HG03064 (cell line): ENCODE results near the gene RAPGEFL1.
"Not testable (repeated sequence)": the region's sequence is repeated elsewhere in the genome, so short reads cannot be mapped to it uniquely, and the experiment has no call there.

Experiments used
- ATAC-seq: cut with Tn5 transposase; IDR thresholded peaks from one replicate; pipeline ENCODE4 v1.9.1; 2021; ENCODE audit warnings: low read depth; ENCODE audit not compliant: unreplicated experiment

The RAPGEFL1 gene

DNA sequence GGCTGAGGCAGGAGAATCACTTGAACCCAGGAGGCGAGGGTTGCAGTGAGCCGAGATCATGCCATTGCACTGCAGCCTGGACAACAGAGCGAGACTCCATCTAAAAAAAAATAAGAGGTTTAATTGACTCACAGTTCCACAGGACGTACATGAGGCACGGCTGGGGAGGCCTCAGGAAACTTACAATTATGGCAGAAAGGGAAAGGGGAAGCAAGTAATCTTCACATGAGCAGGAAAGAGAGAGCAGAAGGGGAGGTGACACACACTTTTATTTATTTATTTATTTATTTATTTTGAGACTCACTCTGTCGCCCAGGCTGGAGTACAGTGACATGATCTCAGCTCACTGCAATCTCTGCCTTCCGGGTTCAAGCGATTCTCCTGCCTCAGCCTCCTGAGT, 28.9 kb downstream of the RAPGEFL1 start:
- not testable (repeated sequence) for ATAC-seq

DNA sequence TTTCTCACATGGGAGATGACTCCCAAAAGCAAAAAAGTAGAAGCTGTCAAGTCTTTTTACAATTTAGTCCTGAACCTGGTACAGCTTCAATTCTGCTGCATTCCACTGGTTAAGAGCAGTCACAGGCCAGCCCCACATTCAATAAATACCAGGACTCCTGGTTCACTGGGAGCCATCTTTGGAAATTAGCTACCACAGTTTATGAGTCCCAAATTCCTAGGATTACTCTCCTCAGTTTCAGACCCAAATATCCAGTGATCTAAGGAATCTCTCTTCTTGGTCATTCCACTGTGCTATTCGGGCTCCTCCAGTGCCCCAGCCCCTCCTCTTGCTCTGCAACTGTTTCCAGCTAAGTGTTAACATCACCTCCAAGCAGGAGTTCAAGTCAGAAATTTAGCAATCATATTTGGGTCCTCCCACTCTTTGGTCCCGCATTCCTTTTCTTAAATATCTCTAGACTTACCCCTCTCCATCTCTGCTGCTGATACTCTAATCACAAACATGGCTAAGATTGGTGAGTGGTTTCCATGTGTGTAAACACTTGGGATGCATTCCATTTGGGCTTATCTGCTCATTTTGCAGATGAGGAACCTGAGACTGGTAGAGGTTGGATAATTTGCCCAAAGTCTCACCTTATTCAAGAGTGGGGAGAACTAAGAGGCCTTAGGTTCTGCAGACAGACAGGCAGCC, 32.3 kb downstream of the RAPGEFL1 start:
- no peak for ATAC-seq

DNA sequence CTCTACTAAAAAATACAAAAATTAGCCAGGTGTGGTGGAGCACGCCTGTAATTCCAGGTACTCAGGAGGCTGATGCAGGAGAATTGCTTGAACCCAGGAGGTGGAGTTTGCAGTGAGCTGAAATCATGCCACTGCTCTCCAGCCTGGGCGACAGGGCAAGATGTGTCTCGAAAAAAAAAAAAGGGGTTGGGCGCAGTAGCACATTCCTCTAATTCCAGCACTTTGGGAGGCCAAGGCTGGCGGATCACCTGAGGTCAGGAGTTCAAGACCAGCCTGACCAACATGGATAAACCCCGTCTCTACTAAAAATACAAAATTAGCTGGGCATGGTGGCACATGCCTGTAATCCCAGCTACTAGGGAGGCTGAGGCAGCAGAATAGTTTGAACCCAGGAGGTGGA, 36.6 kb downstream of the RAPGEFL1 start:
- not testable (repeated sequence) for ATAC-seq

DNA sequence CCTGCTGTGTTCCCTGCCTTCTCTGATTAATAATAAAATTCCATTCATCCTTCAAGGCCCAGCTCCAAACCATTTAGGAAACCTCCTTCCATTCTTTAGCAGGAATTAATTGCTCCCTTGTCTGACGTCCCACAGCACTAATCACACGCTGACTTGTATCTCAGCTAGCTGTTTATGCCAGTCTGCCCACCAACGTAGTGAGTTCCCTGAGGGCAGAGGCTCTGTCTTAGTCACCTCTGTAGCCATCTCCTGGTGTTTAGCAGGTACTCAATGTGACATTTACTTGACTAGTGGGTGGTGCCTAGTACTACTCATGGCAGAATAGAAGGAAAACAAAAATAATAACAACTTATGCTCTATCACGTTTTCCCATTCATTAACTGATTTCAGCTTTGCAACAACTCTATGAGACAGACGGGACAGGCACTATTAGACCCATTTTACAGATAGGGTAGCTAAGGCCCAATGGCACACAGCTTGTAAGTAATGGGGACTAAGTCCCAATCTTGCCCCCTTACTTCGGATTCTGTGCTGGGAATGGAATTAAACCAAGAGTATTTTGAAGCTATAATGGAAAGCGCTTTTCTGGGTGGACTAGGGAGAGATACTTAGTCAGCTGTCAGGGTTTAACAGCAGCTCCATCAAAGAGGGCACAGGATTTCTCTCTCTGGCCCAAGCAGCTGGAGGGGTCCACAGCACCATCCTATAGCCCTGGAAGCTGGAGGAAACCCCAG, 40.9 kb downstream of the RAPGEFL1 start:
- ATAC-seq, result no peak

DNA sequence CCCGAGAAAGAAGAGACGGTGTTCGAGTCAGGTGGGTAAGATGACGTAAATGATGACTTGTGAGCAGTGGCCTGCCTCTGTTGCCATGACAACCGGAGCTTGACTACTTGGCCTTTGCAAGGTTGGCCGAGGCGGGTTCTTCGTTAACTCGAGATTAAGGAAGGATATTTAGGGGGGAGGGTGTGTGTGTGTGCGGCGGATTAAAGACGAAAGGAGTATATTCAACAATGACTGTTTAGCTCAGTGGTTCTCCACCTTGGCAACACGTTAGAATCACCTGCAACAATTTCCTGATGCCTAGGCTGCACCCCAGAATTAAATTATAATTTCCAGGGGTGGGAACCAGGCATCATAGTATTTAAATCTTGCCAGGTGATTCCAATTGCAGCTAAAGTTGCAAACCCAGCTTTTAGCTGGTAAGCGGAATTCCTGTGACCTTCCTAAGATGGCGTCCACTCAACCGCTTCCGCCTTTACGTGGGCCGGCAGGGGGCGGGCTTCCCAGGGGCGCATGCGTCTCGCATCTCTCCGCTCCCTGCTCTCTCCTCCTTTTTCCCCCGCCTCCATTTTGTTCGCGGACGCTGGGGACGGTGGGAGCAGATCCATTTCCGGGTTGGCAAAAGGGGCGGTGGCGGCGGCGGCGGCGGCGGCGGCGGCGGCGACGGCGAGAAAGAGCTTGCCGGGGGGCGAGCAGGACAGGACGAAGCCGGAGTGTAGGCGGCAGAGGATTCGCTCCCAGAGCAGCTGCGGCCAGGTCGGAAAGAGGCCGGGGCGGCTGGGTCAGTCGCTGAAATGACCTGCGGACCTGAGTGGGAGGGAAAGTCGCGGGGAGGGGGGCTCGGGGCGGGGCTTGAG, 41.7 kb downstream of the RAPGEFL1 start, which contains the start of gene WIPF2:
TSS of gene WIPF2 (plus strand) at position 565 of the 854 bp plus-strand sequence. CDS start 37,156 bp downstream, outside the sequence.
- ATAC-seq, result peak; percentile 82

DNA sequence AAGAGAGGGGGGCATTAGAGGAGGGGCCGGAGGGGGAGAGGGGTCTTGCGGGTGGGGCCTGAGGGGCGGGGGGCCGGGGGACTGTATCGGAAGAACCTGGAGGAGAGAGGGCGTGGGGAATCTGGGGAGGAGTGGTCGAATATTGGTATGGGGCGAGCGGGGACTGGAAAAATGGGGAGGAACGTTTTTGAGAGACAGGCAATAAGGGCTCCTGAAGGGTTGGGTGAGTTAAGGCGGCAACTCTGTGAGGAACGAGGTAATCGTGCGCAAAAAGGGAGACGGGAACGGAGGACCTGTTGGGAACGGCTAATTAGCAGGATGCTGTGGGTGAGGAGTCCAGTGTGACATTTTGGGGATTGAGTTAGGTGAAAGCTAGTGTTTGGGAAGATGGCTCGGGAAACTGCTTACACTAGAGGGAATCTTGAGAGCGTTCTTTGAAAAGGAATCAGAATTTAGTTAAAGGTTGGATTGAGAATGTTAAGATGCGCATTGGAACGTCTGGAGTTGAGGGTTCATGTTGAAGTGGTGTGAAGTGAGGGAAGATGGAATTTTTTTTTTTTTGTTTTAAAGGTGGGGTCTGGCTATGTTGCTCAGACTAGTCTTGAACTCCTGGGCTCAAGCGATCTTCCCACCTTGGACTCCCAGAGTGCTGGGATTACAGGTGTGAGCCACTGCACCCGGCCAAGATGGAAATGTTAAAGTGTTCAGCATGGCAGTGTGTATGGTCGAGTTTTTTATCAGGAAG, 42.5 kb downstream of the RAPGEFL1 start:
- ATAC-seq, result no peak

DNA sequence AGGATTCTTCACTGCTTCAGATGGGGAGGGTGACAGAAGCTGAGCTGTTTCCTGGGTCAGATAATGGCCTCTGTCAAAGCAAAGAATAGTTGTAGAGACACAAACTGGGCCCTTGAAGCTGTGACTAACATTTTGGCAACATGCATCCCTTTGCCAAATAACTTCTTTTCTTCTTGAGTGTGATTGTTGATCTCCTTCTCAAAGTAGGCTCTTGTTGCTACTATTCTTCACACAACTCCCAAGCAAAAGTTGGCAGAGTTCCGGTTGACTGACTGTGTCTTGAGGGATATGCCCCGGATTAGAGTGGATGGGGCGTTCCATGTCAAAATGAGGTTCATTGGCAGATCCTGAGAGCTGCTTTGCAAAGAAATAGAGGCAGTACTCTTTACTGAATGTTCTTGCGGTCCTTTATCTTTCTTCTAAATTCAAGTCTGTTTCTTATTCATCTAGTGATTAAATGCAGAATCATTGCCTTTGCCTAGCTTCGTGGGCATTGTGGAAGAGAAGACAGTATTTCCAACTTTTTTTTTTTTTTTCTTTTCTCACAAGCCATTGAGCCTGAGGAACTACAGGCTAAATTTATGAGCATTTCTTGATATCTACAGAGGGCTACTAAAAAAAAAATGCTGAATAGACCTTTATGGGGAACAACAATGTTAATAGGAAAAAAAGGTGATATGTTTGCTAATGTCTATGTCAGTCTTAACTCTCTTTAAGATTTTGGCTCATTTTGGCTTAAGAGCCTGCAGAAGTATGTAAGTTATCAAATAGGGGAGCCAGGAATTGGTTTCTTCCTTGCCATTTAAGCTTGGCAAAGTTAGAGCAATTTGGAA, 47.7 kb downstream of the RAPGEFL1 start:
- no peak for ATAC-seq

DNA sequence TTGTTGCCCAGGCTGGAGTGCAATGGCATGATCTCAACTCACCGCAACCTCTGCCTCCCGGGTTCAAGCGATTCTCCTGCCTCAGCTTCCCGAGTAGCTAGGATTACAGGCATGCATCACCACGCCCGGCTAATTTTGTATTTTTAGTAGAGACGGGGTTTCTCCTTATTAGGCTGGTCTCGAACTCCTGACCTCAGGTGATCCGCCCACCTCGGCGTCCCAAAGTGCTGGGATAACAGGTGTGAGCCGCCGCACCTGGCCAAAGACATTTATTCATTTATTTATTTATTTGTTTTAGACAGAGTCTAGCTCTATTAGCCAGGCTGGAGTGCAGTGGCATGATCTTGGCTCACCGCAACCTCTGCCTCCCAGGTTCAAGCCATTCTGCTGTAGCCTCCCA, 51.9 kb downstream of the RAPGEFL1 start:
- ATAC-seq, result not testable (repeated sequence)

DNA sequence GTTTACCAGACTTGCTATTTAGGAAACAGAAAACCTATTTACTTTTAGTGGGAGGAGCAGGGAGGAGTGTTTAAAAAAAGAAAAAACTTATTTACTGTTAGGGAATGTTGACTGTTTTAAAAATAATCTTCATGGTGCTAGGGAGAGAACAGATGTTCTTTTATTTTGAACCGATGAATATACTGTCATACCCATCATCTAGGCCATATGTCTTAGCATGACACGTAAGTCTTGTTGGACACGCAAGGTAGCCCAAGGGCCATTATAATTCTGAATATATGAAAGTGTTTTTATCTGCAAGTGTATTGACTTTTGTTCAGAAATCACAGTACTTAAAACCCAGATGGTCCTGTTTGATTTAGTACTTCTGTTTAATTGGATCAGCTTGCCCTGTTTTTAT, 53.4 kb downstream of the RAPGEFL1 start:
- no peak for ATAC-seq

DNA sequence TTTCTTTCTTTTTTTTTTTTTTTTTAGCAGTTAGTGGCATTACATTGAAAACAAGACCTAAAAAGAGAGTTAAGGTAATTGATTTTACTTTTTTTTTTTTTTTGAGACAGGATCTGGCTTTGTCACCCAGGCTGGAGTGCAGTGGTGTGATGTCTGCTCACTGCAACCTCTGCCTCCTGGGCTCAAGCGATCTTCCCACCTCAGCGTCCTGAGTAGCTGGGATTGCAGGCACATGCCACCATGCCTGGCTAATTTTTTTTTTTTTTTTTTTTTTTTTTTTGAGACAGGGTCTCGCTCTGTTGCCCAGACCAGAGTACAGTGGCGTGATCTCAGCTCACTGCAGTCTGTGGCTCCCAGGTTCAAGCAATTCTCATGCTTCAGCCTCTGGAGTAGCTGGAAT, 54.7 kb downstream of the RAPGEFL1 start:
- ATAC-seq, result not testable (repeated sequence)

DNA sequence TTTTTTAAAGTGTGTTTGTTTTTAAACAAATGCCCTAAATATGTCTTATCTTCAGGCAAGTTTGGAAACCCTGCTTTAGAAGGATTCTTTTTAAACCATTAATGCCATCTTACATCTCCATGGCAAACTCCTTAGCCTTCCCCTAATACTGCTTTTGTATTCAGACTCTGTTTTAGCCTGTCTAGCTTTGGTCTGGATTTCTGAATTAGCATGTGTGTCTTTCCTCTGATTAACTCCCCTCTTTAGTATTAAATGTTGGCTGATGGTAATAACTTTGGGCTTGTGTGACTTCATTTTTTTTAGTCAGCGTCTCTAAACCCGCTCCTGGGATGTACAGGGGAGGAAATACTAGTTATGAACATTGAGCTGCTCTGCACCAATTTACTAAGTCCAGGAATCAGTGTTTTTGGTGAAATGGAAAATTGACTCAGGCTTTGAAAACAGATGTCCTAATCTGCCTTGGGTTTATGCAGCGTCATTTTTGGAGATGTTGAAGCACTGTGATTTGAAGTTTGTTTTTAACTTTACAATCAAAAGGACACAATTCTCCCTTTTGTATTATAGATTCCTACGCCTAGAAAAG, 64.1 kb downstream of the RAPGEFL1 start:
- ATAC-seq, result no peak

DNA sequence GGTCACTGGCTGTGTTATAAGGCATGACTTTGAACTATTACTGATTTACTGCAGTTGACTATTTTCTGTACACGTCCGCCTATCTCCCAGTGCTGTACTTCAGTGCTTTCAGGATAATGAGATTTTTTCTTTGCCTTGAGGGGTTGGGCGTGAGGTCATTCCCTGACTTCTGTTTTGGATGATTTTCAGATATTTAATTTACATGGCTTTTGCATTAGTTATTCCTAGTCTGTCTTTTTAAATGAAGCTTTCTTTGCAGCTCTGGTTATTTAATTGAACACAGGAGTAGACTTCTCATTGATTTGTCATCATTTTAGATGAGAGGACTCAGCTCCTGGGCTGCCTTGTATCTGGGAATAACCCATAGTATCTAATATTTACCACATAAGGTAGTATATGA, 65.5 kb downstream of the RAPGEFL1 start:
- no peak for ATAC-seq

DNA sequence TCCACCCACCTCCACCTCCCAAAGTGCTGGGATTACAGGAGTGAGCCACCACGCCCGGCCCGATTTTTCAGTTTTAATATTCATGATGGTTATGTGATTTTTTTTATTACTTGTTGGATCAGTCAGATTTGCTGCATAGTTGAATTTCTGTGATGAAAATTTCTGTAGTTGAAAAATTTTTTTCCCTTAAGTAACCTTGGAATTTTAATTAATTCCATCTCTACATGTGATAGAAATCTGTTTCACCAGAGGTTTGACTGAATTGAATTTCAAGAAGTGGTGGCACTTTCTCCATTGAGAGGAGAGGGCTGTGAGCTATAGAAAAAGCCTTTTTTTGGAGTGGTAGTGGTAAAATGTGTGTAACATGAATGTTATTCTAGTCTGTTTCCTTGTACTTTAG, 66.5 kb downstream of the RAPGEFL1 start:
- ATAC-seq, result no peak

DNA sequence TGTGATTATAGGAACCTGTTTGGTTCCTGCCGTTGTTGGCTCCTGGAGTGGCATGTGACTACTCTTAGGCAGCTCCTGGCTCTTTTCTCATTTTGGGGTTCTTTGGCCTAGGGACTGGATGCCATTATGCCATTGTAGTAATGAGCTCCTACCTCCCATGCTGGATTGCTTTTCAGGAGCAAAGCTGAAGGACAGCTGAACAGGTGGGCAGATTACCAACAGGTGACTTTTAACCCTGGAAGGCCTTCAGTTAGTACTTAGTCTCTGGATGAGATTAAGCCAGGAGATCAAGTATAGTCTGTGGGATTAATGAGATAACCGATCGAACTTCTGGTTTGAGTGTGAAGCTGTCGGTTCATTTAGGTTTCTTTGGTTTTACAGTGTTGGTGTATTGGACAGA, 67.0 kb downstream of the RAPGEFL1 start:
- no peak for ATAC-seq
